Spinal cord (tissue), 10 donors: ENCODE data around the gene SMAP2. TPM values are rescaled to one million over a fixed set of nuclear protein-coding genes. Genes with fewer than 3 reads are reported as not detected.
A peak's percentile ranks its signal among the peaks of the same experiment; 100 is the strongest.

ENCODE experiments used
- DNase-seq, 6 donors: peaks; one replicate each; pipeline versions ENCODE4 v3.0.0 to v3.0.0-alpha.2; 2013 to 2015; ENCODE audit warnings: low spot score in 6 of 6, low read depth in 4 of 6
- H3K27ac ChIP-seq: one replicate; pipeline ENCODE4 v1.5.1; 2013; ENCODE audit warnings: low read depth, low read length, control low read depth
- H3K27me3 ChIP-seq: one replicate; pipeline ENCODE4 v1.6.1; 2013; ENCODE audit warnings: low read length; ENCODE audit not compliant: control insufficient read depth, insufficient read depth
- H3K36me3 ChIP-seq: one replicate; pipeline ENCODE4 v1.6.1; 2013; ENCODE audit warnings: low read length; ENCODE audit not compliant: control insufficient read depth, insufficient read depth
- H3K4me1 ChIP-seq: one replicate; pipeline ENCODE4 v1.6.1; 2013; ENCODE audit warnings: low read length; ENCODE audit not compliant: control insufficient read depth, insufficient read depth
- H3K4me3 ChIP-seq: one replicate; pipeline ENCODE4 v1.5.1; 2013; ENCODE audit warnings: low read depth, low read length, control low read depth
- H3K9me3 ChIP-seq: one replicate; pipeline ENCODE4 v1.6.1; 2013; ENCODE audit warnings: low read length; ENCODE audit not compliant: control insufficient read depth, insufficient read depth
- WGBS: methylation state at CpG from one replicate; pipeline ENCODE4 v1.1.5; 2013; ENCODE audit warnings: missing lambda C conversion rate; ENCODE audit not compliant: insufficient coverage; 5-methylcytosine and 5-hydroxymethylcytosine counted together
- polyA plus RNA-seq, 2 donors: library from polyadenylated mRNA; unstranded; fragments of 120-200 nt; gene quantifications; one replicate each; pipeline ENCODE4 v1.2.1, GENCODE V29; 2013; ENCODE audit not compliant: insufficient read length in 2 of 2
- total RNA-seq, 2 donors: library from RNA; depleted of rRNA in 1 of 2; stranded (reverse); fragments of 120-200 nt in 1 of 2; fragments of >200 nt in 1 of 2; gene quantifications; one replicate each; pipeline versions ENCODE4 v1.2.3 to v1.2.4, GENCODE V29; 2013 to 2014
- donor health status: healthy.

The SMAP2 gene
- total and polyA plus RNA-seq, 4 donors = 34.5 to 77.5 (median 54.5) TPM

GRCh38 chr1:40344597-40344996, 28.9 kb upstream of the SMAP2 start:
- peak in 1 of 6 donors; percentile 11 for DNase-seq
- 38% methylated on average over 6 of the region's 6 CpGs for WGBS

GRCh38 chr1:40350391-40350790, 23.1 kb upstream of the SMAP2 start:
- Histone ChIP-seq H3K9me3 (no peaks in the 10 kb centered on the region), H3K4me3 (no peak overlapping the region), H3K36me3 (no peaks in the 10 kb centered on the region), H3K27ac (no peak overlapping the region), H3K4me1 (no peaks in the 10 kb centered on the region), H3K27me3 (no peaks in the 10 kb centered on the region)
- WGBS = 100% methylated on average over 2 of the region's 2 CpGs
- DNase-seq = no peak

More at GRCh38 chr1:40344597-40344996, 28.9 kb upstream of the SMAP2 start:
- Histone ChIP-seq H3K27me3 (peaks cover 3% of the 10 kb centered on the region), H3K27ac (no peak overlapping the region), H3K36me3 (no peaks in the 10 kb centered on the region), H3K4me3 (no peak overlapping the region), H3K4me1 (no peaks in the 10 kb centered on the region), H3K9me3 (no peaks in the 10 kb centered on the region)

GRCh38 chr1:40351124-40351523, 22.4 kb upstream of the SMAP2 start:
- Histone ChIP-seq H3K27ac (no peak overlapping the region), H3K4me1 (no peaks in the 10 kb centered on the region), H3K9me3 (no peaks in the 10 kb centered on the region), H3K36me3 (no peaks in the 10 kb centered on the region), H3K4me3 (no peak overlapping the region), H3K27me3 (no peaks in the 10 kb centered on the region)
- DNase-seq = no peak
- 71% methylated on average over 1 of the region's 2 CpGs for WGBS

GRCh38 chr1:40352126-40352525, 21.4 kb upstream of the SMAP2 start:
- Histone ChIP-seq H3K27me3 (no peaks in the 10 kb centered on the region), H3K4me3 (no peak overlapping the region), H3K27ac (no peak overlapping the region), H3K36me3 (no peaks in the 10 kb centered on the region), H3K4me1 (no peaks in the 10 kb centered on the region), H3K9me3 (no peaks in the 10 kb centered on the region)
- WGBS = 89% methylated on average over 1 of the region's 3 CpGs
- no peak for DNase-seq

GRCh38 chr1:40353082-40353481, 20.4 kb upstream of the SMAP2 start:
- Histone ChIP-seq H3K27me3 (no peaks in the 10 kb centered on the region), H3K4me3 (no peak overlapping the region), H3K36me3 (no peaks in the 10 kb centered on the region), H3K9me3 (peaks cover 6% of the 10 kb centered on the region), H3K27ac (no peak overlapping the region), H3K4me1 (no peaks in the 10 kb centered on the region)
- DNase-seq = no peak
- no CpG with 5 or more reads among the region's 3 CpGs for WGBS

- Histone ChIP-seq H3K4me1 (no peaks in the 10 kb centered on the region), H3K27me3 (no peaks in the 10 kb centered on the region), H3K4me3 (no peak overlapping the region), H3K9me3 (peaks cover 10% of the 10 kb centered on the region), H3K36me3 (no peaks in the 10 kb centered on the region), H3K27ac (no peak overlapping the region)
- DNase-seq = no peak
These were observed 15.9 kb upstream of the SMAP2 start for GRCh38 chr1:40357625-40358024.

GRCh38 chr1:40360631-40361030, 12.9 kb upstream of the SMAP2 start:
- Histone ChIP-seq H3K9me3 (peaks cover 10% of the 10 kb centered on the region), H3K4me1 (no peaks in the 10 kb centered on the region), H3K27ac (no peak overlapping the region), H3K27me3 (no peaks in the 10 kb centered on the region), H3K36me3 (no peaks in the 10 kb centered on the region), H3K4me3 (no peak overlapping the region)
- DNase-seq = no peak

- no peak overlapping the region for H3K27ac ChIP-seq
- no peaks in the 10 kb centered on the region for H3K36me3 ChIP-seq
- H3K9me3 ChIP-seq = peaks cover 10% of the 10 kb centered on the region
- no peak overlapping the region for H3K4me3 ChIP-seq
- WGBS = 78% methylated on average over 1 of the region's 1 CpG
- H3K27me3 ChIP-seq = no peaks in the 10 kb centered on the region
- no peak for DNase-seq
- no peaks in the 10 kb centered on the region for H3K4me1 ChIP-seq
These were observed 12.3 kb upstream of the SMAP2 start for GRCh38 chr1:40361201-40361600.

GRCh38 chr1:40361637-40362036, 11.9 kb upstream of the SMAP2 start:
- 80% methylated on average over 4 of the region's 4 CpGs for WGBS
- peaks cover 10% of the 10 kb centered on the region for H3K9me3 ChIP-seq
- no peak overlapping the region for H3K27ac ChIP-seq
- no peak for DNase-seq
- H3K4me3 ChIP-seq = no peak overlapping the region
- no peaks in the 10 kb centered on the region for H3K27me3 ChIP-seq
- no peaks in the 10 kb centered on the region for H3K4me1 ChIP-seq
- H3K36me3 ChIP-seq = no peaks in the 10 kb centered on the region

- no CpG with 5 or more reads among the region's 2 CpGs for WGBS
- Histone ChIP-seq H3K4me1 (no peaks in the 10 kb centered on the region), H3K36me3 (no peaks in the 10 kb centered on the region), H3K4me3 (no peak overlapping the region), H3K27me3 (no peaks in the 10 kb centered on the region), H3K27ac (no peak overlapping the region), H3K9me3 (peaks cover 10% of the 10 kb centered on the region)
- DNase-seq = no peak
These were observed 11.3 kb upstream of the SMAP2 start for GRCh38 chr1:40362199-40362598.
